BJ (cell line): ENCODE data around the gene KIAA1958. TPM values are rescaled to one million over a fixed set of nuclear protein-coding genes. Genes with fewer than 3 reads are reported as not detected.

ENCODE experiments used
- CTCF ChIA-PET: fragments of 350-600 bp; formaldehyde crosslinking; extraction: SDS; loops from one replicate; lab custom pipeline; 2021; ENCODE audit warnings: antibody characterized with exemption, inconsistent platforms; lab: Yijun Ruan, JAX
- POLR2A ChIA-PET: fragments of 300-600 bp; sonication (Branson Sonifier 250); formaldehyde crosslinking; extraction: SDS; loops from one replicate; lab custom pipeline; 2021; ENCODE audit warnings: antibody characterized with exemption; lab: Charles Lee
- DNase-seq: peaks from one replicate; pipeline ENCODE4 v3.0.0-alpha.2; 2011; ENCODE audit warnings: low read depth
- H3K27me3 ChIP-seq: 2 replicates; pipeline ENCODE4 v1.6.0; 2011; ENCODE audit warnings: low read length; ENCODE audit not compliant: control insufficient read depth, insufficient read depth
- H3K36me3 ChIP-seq: 2 replicates; pipeline ENCODE4 v1.5.1; 2011; ENCODE audit warnings: low read length; ENCODE audit not compliant: control insufficient read depth, insufficient read depth
- H3K4me3 ChIP-seq: 2 replicates; pipeline ENCODE4 v1.5.1; 2011; ENCODE audit warnings: low read depth, mild to moderate bottlenecking, control low read depth, low read length
- CTCF ChIP-seq: IDR thresholded peaks from 2 replicates; pipeline ENCODE4 v1.5.1; 2011; ENCODE audit warnings: low read depth, mild to moderate bottlenecking, control low read depth, inconsistent platforms, low read length, moderate library complexity; ENCODE audit not compliant: insufficient read depth
- polyA plus RNA-seq: library from polyadenylated mRNA; depleted of rRNA; stranded (reverse); fragments of >200 nt; gene quantifications from 2 replicates; pipeline ENCODE4 v1.2.3, GENCODE V29; 2011

The KIAA1958 gene
- polyA plus RNA-seq, 1 experiment = 2.2 TPM

- no peak for TF ChIP-seq CTCF
- no peaks in the 10 kb centered on the region for H3K27me3 ChIP-seq
- H3K4me3 ChIP-seq = no peak overlapping the region
- H3K36me3 ChIP-seq = no peaks in the 10 kb centered on the region
- ChIA-PET POLR2A (interaction anchor here (0.6 kb wide), 1 partner anchor 81 kb away, joined by 3 read pairs; no protein-coding TSS in a partner anchor), CTCF (interaction anchor here (1.0 kb wide), 1 partner anchor 17 kb away, joined by 3 read pairs; no protein-coding TSS in a partner anchor)
- no peak for DNase-seq
Measured at GRCh38 chr9:112535811-112536210, 49.2 kb downstream of the KIAA1958 start.

DNA sequence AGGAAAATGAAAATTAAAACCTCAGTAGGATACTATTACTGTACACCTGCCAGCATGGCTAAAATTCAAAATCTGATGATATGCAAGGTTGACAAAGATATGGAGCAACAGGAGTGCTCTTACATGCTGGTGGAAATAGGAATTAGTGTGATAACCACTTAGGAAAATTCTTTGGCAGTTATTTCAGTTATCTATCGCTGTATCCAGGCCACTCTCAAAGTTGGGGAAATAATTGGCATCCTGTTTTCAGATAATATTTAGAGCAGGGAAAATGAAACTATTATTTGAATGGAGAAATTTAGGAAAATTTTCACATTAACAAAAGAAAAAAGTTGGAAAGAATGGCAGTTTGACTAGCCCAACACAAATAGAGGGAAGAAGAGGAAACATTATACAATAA lies 50.9 kb downstream of the KIAA1958 start:
- POLR2A ChIA-PET = no interaction called here
- DNase-seq = no peak
- Histone ChIP-seq H3K4me3 (no peak overlapping the region), H3K27me3 (no peaks in the 10 kb centered on the region), H3K36me3 (no peaks in the 10 kb centered on the region)
- CTCF ChIA-PET = no interaction called here
- no peak for TF ChIP-seq CTCF

DNA sequence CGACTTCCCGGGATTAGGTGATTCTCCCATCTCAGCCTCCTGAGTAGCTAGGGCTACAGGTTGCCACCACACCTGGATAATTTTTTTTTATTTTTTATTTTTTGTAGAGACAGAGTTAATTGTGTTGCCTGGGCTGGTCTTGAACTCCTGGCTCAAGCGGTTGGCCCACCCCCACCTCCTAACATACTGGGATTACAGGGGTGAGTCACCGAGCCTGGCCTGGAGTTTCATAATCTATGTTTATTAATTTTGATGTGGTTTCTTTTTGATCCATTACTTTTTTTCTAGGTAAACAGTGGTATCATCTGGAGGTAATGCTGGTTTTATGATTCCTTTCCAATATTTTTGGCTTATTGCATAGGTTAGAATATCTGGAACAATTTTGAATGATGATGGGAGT lies 54.2 kb downstream of the KIAA1958 start:
- Histone ChIP-seq H3K36me3 (no peaks in the 10 kb centered on the region), H3K27me3 (no peaks in the 10 kb centered on the region), H3K4me3 (no peak overlapping the region)
- no peak for TF ChIP-seq CTCF
- CTCF ChIA-PET = no interaction called here
- POLR2A ChIA-PET = no interaction called here
- no peak for DNase-seq

DNA sequence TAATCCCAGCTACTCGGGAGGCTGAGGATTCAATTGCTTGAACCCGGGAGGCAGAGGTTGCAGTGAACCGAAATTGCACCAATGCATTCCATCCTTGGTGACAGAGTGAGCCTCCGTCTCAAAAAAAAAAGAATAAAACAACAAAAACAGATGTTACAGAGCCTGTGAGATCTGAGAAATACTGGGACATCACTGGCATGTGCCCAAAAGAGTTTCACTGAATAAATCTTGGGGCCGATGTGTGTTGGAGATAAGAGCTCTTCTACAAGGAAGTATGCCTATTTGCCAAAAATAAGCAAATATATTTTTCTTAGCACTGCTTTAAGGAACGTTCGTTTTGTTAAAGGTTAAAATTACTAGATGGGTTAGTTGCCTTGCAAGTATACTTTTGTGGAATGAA lies 55.1 kb downstream of the KIAA1958 start:
- H3K27me3 ChIP-seq = no peaks in the 10 kb centered on the region
- ChIA-PET CTCF (no interaction called here), POLR2A (interaction anchor here (0.6 to 0.7 kb wide), 2 partner anchors 34 to 197 kb away, joined by 3 to 4 read pairs; no protein-coding TSS in a partner anchor)
- no peak for DNase-seq
- H3K36me3 ChIP-seq = no peaks in the 10 kb centered on the region
- no peak for TF ChIP-seq CTCF
- no peak overlapping the region for H3K4me3 ChIP-seq

- H3K4me3 ChIP-seq = no peak overlapping the region
- H3K27me3 ChIP-seq = no peaks in the 10 kb centered on the region
- no peaks in the 10 kb centered on the region for H3K36me3 ChIP-seq
- no peak for TF ChIP-seq CTCF
- POLR2A ChIA-PET = no interaction called here
- no peak for DNase-seq
- CTCF ChIA-PET = no interaction called here
Measured at GRCh38 chr9:112542593-112543292, 56.1 kb downstream of the KIAA1958 start.
